GM12872 (cell line): ENCODE results near the gene EXOC6B.

Source experiments
- TF ChIP-seq, protein P1 (sequence below): IDR thresholded peaks from 3 replicates; pipeline ENCODE4 v1.5.1; 2011; ENCODE audit warnings: low read depth, mild to moderate bottlenecking, low read length, moderate library complexity; ENCODE audit not compliant: insufficient read depth

The EXOC6B gene

DNA sequence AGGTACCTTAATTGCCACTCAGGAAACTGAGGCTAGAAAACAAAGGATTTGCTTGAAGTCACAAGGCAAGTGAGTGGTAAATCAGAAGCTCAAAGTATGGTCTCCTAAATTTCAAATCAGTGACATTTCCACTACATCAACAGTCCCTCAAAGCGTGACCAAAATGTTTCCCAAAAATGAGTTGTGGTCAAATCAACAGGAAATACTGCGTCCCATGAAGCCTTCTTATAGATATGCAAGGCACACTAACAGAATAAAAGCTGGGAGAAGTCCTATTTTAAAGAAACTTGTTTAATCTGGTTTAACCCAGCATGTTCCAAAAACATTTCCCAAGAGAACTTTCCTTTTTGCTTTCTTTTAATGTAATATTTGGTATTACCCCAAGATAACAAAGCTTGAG lies 249.4 kb downstream of the EXOC6B start:
- TF ChIP-seq, protein P1, sequence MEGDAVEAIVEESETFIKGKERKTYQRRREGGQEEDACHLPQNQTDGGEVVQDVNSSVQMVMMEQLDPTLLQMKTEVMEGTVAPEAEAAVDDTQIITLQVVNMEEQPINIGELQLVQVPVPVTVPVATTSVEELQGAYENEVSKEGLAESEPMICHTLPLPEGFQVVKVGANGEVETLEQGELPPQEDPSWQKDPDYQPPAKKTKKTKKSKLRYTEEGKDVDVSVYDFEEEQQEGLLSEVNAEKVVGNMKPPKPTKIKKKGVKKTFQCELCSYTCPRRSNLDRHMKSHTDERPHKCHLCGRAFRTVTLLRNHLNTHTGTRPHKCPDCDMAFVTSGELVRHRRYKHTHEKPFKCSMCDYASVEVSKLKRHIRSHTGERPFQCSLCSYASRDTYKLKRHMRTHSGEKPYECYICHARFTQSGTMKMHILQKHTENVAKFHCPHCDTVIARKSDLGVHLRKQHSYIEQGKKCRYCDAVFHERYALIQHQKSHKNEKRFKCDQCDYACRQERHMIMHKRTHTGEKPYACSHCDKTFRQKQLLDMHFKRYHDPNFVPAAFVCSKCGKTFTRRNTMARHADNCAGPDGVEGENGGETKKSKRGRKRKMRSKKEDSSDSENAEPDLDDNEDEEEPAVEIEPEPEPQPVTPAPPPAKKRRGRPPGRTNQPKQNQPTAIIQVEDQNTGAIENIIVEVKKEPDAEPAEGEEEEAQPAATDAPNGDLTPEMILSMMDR, result no peak

DNA sequence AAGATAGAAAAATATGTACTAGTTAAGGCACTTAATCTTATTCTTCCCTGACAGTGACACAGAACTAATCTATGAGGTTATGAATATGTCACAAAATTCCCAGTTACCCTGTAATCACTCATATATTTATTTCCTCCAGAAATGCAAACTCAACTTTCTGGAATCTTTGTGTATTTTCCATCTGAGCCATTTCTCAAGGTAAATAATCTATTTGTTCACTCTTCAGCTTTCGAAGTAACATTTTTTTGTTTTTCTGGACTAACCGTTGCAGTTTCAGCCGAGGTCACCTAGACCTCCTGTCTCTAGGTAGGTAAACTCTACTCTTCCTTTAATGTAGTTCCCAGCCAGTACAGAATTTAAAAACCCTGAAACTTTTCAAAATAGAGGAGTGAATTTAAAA lies 250.9 kb downstream of the EXOC6B start:
- TF ChIP-seq, protein P1, result no peak

DNA sequence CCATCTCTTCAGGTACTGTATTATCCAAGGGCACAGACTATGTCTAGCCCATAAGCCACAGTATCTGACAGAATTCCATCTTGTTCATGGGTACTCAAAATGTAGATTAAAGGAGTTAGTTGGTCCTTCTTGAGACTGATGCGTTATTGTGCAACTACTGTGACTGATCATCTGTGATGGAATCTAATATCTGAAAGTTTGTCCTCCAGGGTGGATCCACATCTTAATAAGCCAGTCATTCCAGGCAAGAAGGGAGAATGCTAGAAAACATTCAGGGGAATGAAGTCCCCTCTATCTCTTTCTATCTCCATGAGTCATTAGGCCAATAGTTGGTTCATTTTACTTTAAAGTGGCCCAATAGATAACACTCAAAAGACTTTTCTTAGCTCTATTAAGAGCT lies 252.6 kb downstream of the EXOC6B start:
- TF ChIP-seq, protein P1, result no peak

DNA sequence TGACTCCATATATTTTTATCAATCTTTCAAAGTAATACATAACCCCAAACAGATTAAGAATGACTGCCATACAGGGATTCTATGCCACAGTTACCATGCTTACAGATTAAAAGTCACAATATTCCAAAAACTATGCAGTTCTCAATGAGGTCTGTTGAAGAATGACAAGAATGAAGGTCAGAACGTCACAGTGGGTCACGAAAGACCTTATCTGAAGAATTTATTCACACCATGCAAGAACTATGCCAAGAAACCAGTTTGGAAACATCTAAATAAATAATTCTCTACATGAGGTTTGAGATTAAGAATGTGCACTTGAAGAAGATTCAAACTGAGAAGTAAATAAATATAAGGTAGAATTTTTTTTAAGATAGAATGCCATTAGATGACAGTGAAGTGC lies 253.3 kb downstream of the EXOC6B start:
- TF ChIP-seq, protein P1, result no peak

DNA sequence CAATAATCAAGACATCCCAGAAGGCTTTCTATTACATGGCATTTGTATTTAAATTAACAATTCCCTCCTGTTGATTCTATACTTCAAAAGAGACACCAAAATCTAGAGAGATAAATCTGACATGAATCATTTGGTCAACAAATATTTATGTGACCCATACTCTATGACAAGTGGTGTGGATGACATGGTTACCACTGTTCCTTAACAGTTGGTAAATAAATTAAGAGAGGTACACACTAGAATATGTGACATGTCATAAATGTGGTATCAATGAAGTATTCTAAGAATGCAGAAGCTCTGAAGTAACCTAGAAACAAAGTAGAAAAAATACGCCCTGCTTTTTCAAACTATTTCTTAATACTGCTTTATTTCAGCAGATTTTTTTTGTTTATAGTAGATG lies 255.4 kb downstream of the EXOC6B start:
- TF ChIP-seq, protein P1, result no peak

DNA sequence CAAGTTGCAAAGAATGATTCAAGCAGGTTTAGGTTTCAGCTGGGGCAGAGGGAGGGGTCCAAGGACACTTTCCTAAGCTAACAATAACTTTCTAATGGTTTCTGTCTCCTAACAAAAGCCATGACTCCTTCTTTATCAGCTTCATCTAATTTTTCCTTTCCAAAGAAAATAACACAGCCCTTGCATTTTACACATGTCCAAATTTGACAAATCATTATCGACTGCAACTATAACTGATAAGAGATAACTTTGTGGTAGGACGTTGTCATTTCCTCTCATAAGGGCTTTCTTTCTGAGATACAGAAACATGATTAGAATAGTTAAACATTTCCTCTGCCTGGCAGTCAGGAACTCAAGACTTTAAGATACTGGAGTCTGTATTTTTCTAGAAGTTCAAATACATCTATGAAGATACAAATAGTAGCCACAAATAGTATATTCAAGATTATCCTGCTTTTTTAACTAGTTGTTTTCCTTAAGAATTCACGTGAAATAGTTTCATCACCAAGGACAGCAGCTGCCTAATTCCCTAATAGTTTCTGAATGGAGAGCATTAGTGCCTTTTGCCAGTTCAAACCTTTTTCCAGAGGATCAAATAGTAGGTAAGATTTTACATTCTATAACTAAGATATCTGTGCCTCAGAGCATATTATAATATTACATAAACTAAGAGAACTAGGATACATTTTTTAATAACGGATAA lies 263.2 kb downstream of the EXOC6B start:
- TF ChIP-seq, protein P1, result no peak

DNA sequence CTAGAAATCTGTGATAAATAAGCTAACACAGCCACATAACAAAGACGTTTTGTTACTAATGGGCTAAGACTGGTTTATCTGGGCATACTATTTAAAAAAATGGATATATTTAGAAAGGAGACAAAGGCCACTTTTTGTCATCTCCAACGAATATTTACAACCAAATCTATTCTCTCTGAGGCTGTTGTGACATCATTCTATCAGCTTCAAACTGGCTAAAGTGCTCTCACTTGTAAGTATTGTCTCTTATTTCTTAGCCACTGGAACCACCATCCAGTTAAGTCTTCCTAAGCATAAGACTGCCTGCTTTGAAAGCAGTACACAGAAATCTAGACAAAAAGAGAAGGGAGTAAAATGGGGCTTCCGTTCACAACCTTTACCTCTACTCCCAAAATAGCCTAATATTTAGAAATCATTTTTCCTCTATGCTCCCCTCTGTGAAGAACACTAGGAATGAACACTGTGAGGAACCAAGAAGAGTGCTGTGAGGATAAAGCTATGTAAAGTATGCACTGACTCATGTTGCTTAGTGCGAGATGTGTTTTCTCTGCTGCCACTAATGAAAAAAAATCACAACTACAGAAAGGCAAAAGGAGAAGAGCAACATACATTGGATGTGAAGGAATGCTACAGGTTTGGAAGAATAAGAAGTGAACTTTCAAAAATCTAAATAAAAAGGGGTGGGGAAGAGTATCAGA lies 264.1 kb downstream of the EXOC6B start:
- TF ChIP-seq, protein P1, result no peak
